MCF 10A (cell line): ENCODE results near the gene SLC6A3. TPM values are rescaled to one million over a fixed set of nuclear protein-coding genes. Genes with fewer than 3 reads are reported as not detected.

Experiments used
- BruUV-seq: library from RNA; stranded (reverse); fragments of 400-500 nt; replicated peaks from 2 replicates; lab custom pipeline; 2021; lab: Mats Ljungman, UMichigan
- CTCF ChIA-PET: fragments of 300-600 bp; sonication (Branson Sonifier 250); formaldehyde crosslinking; extraction: SDS; loops from one replicate; lab custom pipeline; 2021; ENCODE audit warnings: antibody characterized with exemption, inconsistent platforms; lab: Yijun Ruan, JAX
- POLR2A ChIA-PET: fragments of 300-600, 350-650 bp; sonication (Branson Sonifier 250); formaldehyde crosslinking; extraction: SDS; loops from one replicate; lab custom pipeline; 2020; ENCODE audit warnings: antibody characterized with exemption, inconsistent platforms; lab: Yijun Ruan, JAX
- DNase-seq: peaks from one replicate; pipeline ENCODE4 v3.0.0-alpha.2; 2018; ENCODE audit not compliant: unreplicated experiment
- H3K27ac Mint-ChIP-seq: one replicate; pipeline ENCODE4 v1.8.0; 2022; ENCODE audit warnings: mild to moderate bottlenecking, low read depth, mixed read lengths; ENCODE audit not compliant: unreplicated experiment
- H3K27me3 Mint-ChIP-seq: one replicate; pipeline ENCODE4 v1.8.0; 2022; ENCODE audit warnings: mixed read lengths; ENCODE audit not compliant: insufficient read depth, unreplicated experiment
- H3K36me3 Mint-ChIP-seq: one replicate; pipeline ENCODE4 v1.8.0; 2022; ENCODE audit warnings: mild to moderate bottlenecking, moderate library complexity, mixed read lengths; ENCODE audit not compliant: insufficient read depth, unreplicated experiment
- H3K4me1 Mint-ChIP-seq: one replicate; pipeline ENCODE4 v1.8.0; 2022; ENCODE audit warnings: mixed read lengths; ENCODE audit not compliant: insufficient read depth, unreplicated experiment
- H3K4me3 Mint-ChIP-seq: one replicate; pipeline ENCODE4 v1.8.0; 2022; ENCODE audit warnings: mild to moderate bottlenecking, moderate library complexity, mixed read lengths; ENCODE audit not compliant: unreplicated experiment
- H3K9me3 Mint-ChIP-seq: one replicate; pipeline ENCODE4 v1.8.0; 2022; ENCODE audit warnings: mixed read lengths; ENCODE audit not compliant: unreplicated experiment
- CTCF ChIP-seq: fragments of 200-600 bp; IDR thresholded peaks from one replicate; pipeline ENCODE4 v1.8.0; 2022; ENCODE audit warnings: antibody characterized with exemption, mild to moderate bottlenecking; ENCODE audit not compliant: unreplicated experiment
- intact Hi-C: fragments of 100-400 bp; cut with micrococcal nuclease; formaldehyde crosslinking; loops from 2 replicates; pipeline ENCODE4 v1.14.1; 2022
- total RNA-seq: library from RNA; stranded (reverse); gene quantifications from 2 replicates; pipeline ENCODE4 v1.2.3, GENCODE V29; 2022

Gene SLC6A3
- total RNA-seq, 1 experiment from 2014 or later = not detected

GRCh38 chr5:1490376-1490775 lies 45.1 kb upstream of the SLC6A3 start:
- DNase-seq = no peak
- Mint-ChIP-seq H3K36me3 (peaks cover 44% of the 10 kb centered on the region), H3K4me3 (no peak overlapping the region), H3K4me1 (no peaks in the 10 kb centered on the region), H3K27ac (no peak overlapping the region), H3K9me3 (no peaks in the 10 kb centered on the region), H3K27me3 (no peaks in the 10 kb centered on the region)
- no TSS peak for BruUV-seq
- ChIA-PET POLR2A (no interaction called here), CTCF (interaction anchor here (0.7 to 1.1 kb wide), 2 partner anchors 20 to 317 kb away, joined by 3 read pairs; no protein-coding TSS in a partner anchor)
- intact Hi-C loops = no loop called here
- no peak for TF ChIP-seq CTCF

DNA sequence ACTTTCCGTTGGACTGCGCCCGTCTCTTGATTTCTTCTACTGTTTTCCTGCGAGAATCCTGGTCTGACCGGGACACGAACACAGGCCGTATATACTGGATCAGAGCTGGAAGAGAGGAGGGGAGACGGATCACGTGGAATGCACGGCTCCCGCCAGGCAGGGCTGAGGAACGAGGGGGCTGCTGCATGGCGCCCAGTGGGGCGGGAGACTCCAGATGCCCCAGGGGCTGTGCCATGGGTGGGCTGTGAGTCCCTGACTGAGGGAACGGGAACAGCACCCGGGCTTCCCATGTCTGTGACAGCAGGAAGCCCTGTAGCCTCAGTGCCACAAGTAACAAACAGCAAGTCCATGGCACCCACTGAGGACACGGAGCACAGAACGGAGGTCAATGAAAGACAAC lies 44.5 kb upstream of the SLC6A3 start:
- H3K27ac Mint-ChIP-seq = no peak overlapping the region
- BruUV-seq = no TSS peak

GRCh38 chr5:1488882-1489680 lies 43.8 kb upstream of the SLC6A3 start:
- Mint-ChIP-seq H3K9me3 (no peaks in the 10 kb centered on the region), H3K36me3 (peaks cover 44% of the 10 kb centered on the region), H3K4me3 (no peak overlapping the region), H3K27me3 (no peaks in the 10 kb centered on the region), H3K4me1 (no peaks in the 10 kb centered on the region), H3K27ac (no peak overlapping the region)
- ChIA-PET POLR2A (no interaction called here), CTCF (interaction anchor here (0.7 to 0.8 kb wide), 2 partner anchors 52 to 594 kb away, joined by 3 read pairs; no protein-coding TSS in a partner anchor)
- intact Hi-C loops = loop anchor here (10.0 kb wide), 1 partner anchor 116 kb away; no protein-coding TSS in a partner anchor
- TF ChIP-seq CTCF = no peak
- BruUV-seq = no TSS peak
- DNase-seq = no peak

More for the DNA sequence above, 44.5 kb upstream of the SLC6A3 start:
- Mint-ChIP-seq H3K9me3 (no peaks in the 10 kb centered on the region), H3K27me3 (no peaks in the 10 kb centered on the region), H3K4me1 (no peaks in the 10 kb centered on the region), H3K4me3 (no peak overlapping the region), H3K36me3 (peaks cover 44% of the 10 kb centered on the region)
- CTCF ChIA-PET = interaction anchor here (0.7 to 1.1 kb wide), 4 partner anchors 20 to 595 kb away, joined by 3 read pairs; no protein-coding TSS in a partner anchor
- POLR2A ChIA-PET = no interaction called here
- intact Hi-C loops = loop anchor here (10.0 kb wide), 1 partner anchor 115 kb away; no protein-coding TSS in a partner anchor
- TF ChIP-seq CTCF = no peak
- DNase-seq = no peak

- Mint-ChIP-seq H3K4me3 (no peak overlapping the region), H3K4me1 (no peaks in the 10 kb centered on the region), H3K27me3 (no peaks in the 10 kb centered on the region), H3K27ac (no peak overlapping the region), H3K9me3 (no peaks in the 10 kb centered on the region), H3K36me3 (peaks cover 39% of the 10 kb centered on the region)
- DNase-seq = no peak
- intact Hi-C loops = loop anchor here (10.0 kb wide), 1 partner anchor 118 kb away; no protein-coding TSS in a partner anchor
- ChIA-PET POLR2A (interaction anchor here (0.6 kb wide), 1 partner anchor 11 kb away, joined by 5 read pairs; no protein-coding TSS in a partner anchor), CTCF (interaction anchor here (0.9 kb wide), 1 partner anchor 158 kb away, joined by 4 read pairs; no protein-coding TSS in a partner anchor)
- no peak for TF ChIP-seq CTCF
- no TSS peak for BruUV-seq
Measured at GRCh38 chr5:1487079-1487764, 42.0 kb upstream of the SLC6A3 start.
